GM18517 (cell line): Measurements from ENCODE around the gene PCDHGA7.
"Not testable (repeated sequence)": the region's sequence is repeated elsewhere in the genome, so short reads cannot be mapped to it uniquely, and the experiment has no call there.

Source experiments
- ATAC-seq: cut with Tn5 transposase; IDR thresholded peaks from one replicate; pipeline ENCODE4 v1.9.1; 2021; ENCODE audit warnings: mild to moderate bottlenecking, moderate library complexity; ENCODE audit not compliant: unreplicated experiment

PCDHGA7 gene

GRCh38 chr5:141422742-141423291 lies 40.3 kb downstream of the PCDHGA7 start:
- no peak for ATAC-seq

DNA sequence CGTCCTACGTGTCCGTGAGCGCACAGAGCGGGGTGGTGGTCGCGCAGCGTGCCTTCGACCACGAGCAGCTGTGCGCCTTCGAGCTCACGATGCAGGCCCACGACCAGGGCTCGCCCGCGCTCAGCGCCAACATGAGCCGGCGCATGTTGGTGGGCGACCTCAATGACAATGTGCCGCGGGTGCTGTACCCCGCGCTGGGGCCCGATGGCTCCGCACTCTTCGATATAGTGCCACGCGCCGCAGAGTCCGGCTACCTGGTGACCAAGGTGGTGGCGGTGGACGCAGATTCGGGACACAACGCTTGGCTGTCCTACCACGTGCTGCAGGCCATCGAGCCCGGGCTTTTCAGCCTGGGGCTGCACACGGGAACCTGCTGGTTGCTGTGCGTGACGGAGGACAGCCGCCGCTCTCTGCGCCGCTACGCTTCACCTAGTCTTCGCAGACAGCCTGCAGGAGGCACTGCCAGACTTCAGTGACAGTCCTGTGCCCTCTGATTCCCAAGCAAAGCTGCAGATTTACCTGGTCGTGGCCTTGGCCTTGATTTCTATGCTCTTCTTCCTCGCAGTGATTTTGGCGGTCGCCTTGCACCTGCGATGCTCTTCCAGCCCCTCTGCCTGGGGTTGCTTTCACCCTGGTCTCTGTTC lies 45.4 kb downstream of the PCDHGA7 start:
- no peak for ATAC-seq

DNA sequence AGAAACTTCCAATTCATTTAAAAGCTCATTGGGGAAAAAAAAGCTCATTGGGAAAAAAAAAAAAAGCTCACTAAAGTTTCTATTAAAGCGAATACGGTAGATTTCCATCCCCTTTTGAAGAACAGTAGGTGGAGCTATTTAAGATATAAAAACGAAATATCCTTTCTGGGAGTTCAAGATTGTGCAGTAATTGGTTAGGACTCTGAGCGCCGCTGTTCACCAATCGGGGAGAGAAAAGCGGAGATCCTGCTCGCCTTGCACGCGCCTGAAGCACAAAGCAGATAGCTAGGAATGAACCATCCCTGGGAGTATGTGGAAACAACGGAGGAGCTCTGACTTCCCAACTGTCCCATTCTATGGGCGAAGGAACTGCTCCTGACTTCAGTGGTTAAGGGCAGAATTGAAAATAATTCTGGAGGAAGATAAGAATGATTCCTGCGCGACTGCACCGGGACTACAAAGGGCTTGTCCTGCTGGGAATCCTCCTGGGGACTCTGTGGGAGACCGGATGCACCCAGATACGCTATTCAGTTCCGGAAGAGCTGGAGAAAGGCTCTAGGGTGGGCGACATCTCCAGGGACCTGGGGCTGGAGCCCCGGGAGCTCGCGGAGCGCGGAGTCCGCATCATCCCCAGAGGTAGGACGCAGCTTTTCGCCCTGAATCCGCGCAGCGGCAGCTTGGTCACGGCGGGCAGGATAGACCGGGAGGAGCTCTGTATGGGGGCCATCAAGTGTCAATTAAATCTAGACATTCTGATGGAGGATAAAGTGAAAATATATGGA lies 48.0 kb downstream of the PCDHGA7 start, which contains the start of gene PCDHGA12:
TSS of gene PCDHGA12 (plus strand) at position 176 of the 782 bp plus-strand sequence. CDS start at position 429, 253 bp downstream.
- ATAC-seq, result no peak

GRCh38 chr5:141431286-141431685 lies 48.7 kb downstream of the PCDHGA7 start:
- no peak for ATAC-seq

DNA sequence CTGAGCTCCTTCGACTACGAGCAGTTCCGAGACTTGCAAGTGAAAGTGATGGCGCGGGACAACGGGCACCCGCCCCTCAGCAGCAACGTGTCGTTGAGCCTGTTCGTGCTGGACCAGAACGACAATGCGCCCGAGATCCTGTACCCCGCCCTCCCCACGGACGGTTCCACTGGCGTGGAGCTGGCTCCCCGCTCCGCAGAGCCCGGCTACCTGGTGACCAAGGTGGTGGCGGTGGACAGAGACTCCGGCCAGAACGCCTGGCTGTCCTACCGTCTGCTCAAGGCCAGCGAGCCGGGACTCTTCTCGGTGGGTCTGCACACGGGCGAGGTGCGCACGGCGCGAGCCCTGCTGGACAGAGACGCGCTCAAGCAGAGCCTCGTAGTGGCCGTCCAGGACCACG lies 49.8 kb downstream of the PCDHGA7 start:
- ATAC-seq, result not testable (repeated sequence)

GRCh38 chr5:141432726-141433125 lies 50.2 kb downstream of the PCDHGA7 start:
- not testable (repeated sequence) for ATAC-seq

DNA sequence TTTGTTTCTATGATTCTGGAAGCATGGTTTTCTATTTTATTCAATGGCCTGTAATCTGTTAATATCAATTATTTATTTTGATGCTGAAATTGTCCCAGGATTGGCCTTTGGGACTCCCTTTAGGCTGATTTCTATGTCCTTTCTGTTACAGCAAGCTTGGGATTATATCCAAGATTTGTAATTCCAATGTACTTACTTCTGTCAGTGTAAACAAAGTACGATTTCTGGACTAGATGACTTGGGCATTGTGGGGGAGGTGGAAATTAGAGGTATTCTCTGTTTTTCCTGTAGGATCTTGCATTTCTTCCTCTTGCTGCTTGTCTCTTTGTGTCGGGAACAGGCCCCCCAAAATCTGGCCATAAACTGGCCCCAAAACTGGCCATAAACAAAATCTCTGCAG lies 51.5 kb downstream of the PCDHGA7 start:
- ATAC-seq, result no peak
